DOHH2 (cell line): ENCODE data around the gene WDFY3.

Experiments
- H3F3A ChIP-seq: fragments of 200-600 bp; sonication (generic), shearing (Covaris generic); 2 replicates; pipeline ENCODE4 v1.6.0; 2016; ENCODE audit warnings: antibody characterized with exemption, mild to moderate bottlenecking; ENCODE audit not compliant: control insufficient read depth, insufficient read depth
- H3K27ac ChIP-seq: fragments of 200-600 bp; sonication (generic); 2 replicates; pipeline ENCODE4 v1.5.1; 2014; ENCODE audit warnings: low read depth, mild to moderate bottlenecking, low read length, moderate library complexity
- H3K27me3 ChIP-seq: fragments of 200-600 bp; sonication (generic); 2 replicates; pipeline ENCODE4 v1.6.1; 2014; ENCODE audit warnings: mild to moderate bottlenecking, low read length, mixed read lengths; ENCODE audit not compliant: control insufficient read depth
- H3K36me3 ChIP-seq: fragments of 200-600 bp; sonication (generic); 2 replicates; pipeline ENCODE4 v1.6.1; 2014; ENCODE audit warnings: mild to moderate bottlenecking, low read length, moderate library complexity, mixed read lengths; ENCODE audit not compliant: control insufficient read depth
- H3K4me1 ChIP-seq: fragments of 200-600 bp; sonication (generic); 2 replicates; pipeline ENCODE4 v1.6.1; 2014; ENCODE audit warnings: mild to moderate bottlenecking, low read length, mixed read lengths; ENCODE audit not compliant: control insufficient read depth
- H3K4me2 ChIP-seq: fragments of 200-600 bp; sonication (generic); 2 replicates; pipeline ENCODE4 v1.6.0; 2014; ENCODE audit warnings: mild to moderate bottlenecking, low read length, moderate library complexity
- H3K4me3 ChIP-seq: fragments of 200-600 bp; sonication (generic); 2 replicates; pipeline ENCODE4 v1.5.1; 2014; ENCODE audit warnings: mild to moderate bottlenecking, low read length, mixed read lengths
- H3K79me2 ChIP-seq: fragments of 200-600 bp; sonication (generic); 2 replicates; pipeline ENCODE4 v1.6.1; 2014; ENCODE audit warnings: mild to moderate bottlenecking, low read length, mixed read lengths; ENCODE audit not compliant: control insufficient read depth
- H3K9me2 ChIP-seq: fragments of 200-600 bp; sonication (generic); replicated peaks from 2 replicates; pipeline ENCODE4 v1.6.1; 2014; ENCODE audit warnings: mild to moderate bottlenecking, low read length, mixed read lengths; ENCODE audit not compliant: control insufficient read depth
- H3K9me3 ChIP-seq: fragments of 200-600 bp; sonication (generic); 2 replicates; pipeline ENCODE4 v1.6.1; 2014; ENCODE audit warnings: antibody characterized with exemption, low read length, mixed read lengths; ENCODE audit not compliant: control insufficient read depth, insufficient read depth
- H4K20me1 ChIP-seq: fragments of 200-600 bp; sonication (generic); 2 replicates; pipeline ENCODE4 v1.6.0; 2014; ENCODE audit warnings: low read depth, mild to moderate bottlenecking, antibody characterized with exemption, low read length, moderate library complexity; ENCODE audit not compliant: control insufficient read depth, insufficient read depth
- EZH2phosphoT487 ChIP-seq: fragments of 200-600 bp; sonication (generic); IDR thresholded peaks from 2 replicates; pipeline ENCODE4 v1.6.1; 2017; ENCODE audit warnings: borderline replicate concordance, mild to moderate bottlenecking, antibody characterized with exemption, low read length, moderate library complexity, mixed read lengths
- TF ChIP-seq, protein P1 (sequence below): fragments of 200-600 bp; sonication (generic); IDR thresholded peaks from one replicate; pipeline ENCODE4 v1.5.1; 2014; ENCODE audit warnings: antibody characterized with exemption, mild to moderate bottlenecking, low read depth, low read length; ENCODE audit not compliant: poor library complexity, severe bottlenecking

WDFY3 gene

DNA sequence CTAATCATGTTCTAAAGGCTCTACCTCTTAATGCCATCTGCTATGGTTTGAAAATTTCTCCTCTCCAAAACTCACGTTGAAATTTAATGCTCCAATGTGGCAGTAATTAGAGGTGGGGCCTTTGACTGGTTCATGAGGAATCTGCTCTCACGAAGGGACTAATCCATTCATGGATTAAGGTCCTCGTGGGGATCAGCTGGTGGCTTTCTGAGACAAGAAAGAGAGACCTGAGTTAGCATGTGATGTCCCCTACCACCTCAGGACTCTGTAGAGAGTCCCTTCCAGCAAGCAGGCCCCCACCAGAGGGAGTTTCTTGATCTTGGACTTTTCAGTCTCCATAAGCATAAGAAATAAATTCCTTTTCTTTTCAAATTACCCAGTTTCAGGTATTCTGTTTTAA lies 65.3 kb downstream of the WDFY3 start:
- Histone ChIP-seq H3K79me2 (no peaks in the 10 kb centered on the region), H3K27ac (no peak overlapping the region)

DNA sequence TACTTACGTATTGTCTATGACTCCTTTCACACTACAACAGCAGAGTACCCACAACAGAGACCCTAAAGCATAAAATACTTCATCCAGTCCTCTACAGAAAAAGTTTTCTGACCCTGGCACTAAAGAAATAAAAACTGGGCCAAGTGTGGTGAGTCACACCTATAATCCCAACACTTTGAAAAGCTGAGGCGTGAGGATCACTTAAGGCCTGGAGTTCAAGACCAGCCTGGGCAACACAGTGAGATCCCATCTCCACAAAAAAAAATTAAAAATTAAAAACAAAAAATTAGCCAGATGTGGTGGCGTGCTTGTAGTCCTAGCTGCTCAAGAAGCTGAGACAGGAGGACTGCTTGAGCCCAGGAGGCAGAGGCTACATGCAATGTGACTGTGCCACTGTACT lies 66.9 kb downstream of the WDFY3 start:
- Histone ChIP-seq H3F3A (no peaks in the 10 kb centered on the region), H3K4me3 (no peak overlapping the region), H3K9me2 (no peaks in the 10 kb centered on the region), H4K20me1 (no peaks in the 10 kb centered on the region), H3K4me2 (no peak overlapping the region), H3K9me3 (no peaks in the 10 kb centered on the region), H3K36me3 (no peaks in the 10 kb centered on the region), H3K79me2 (no peaks in the 10 kb centered on the region), H3K27me3 (no peaks in the 10 kb centered on the region), H3K27ac (no peak overlapping the region), H3K4me1 (no peaks in the 10 kb centered on the region)
- TF ChIP-seq, protein P1, sequence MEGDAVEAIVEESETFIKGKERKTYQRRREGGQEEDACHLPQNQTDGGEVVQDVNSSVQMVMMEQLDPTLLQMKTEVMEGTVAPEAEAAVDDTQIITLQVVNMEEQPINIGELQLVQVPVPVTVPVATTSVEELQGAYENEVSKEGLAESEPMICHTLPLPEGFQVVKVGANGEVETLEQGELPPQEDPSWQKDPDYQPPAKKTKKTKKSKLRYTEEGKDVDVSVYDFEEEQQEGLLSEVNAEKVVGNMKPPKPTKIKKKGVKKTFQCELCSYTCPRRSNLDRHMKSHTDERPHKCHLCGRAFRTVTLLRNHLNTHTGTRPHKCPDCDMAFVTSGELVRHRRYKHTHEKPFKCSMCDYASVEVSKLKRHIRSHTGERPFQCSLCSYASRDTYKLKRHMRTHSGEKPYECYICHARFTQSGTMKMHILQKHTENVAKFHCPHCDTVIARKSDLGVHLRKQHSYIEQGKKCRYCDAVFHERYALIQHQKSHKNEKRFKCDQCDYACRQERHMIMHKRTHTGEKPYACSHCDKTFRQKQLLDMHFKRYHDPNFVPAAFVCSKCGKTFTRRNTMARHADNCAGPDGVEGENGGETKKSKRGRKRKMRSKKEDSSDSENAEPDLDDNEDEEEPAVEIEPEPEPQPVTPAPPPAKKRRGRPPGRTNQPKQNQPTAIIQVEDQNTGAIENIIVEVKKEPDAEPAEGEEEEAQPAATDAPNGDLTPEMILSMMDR: no peak
- no peak for TF ChIP-seq EZH2phosphoT487

More for the DNA sequence above, 65.3 kb downstream of the WDFY3 start:
- no peak overlapping the region for H3K4me2 ChIP-seq
- no peaks in the 10 kb centered on the region for H3K36me3 ChIP-seq
- no peaks in the 10 kb centered on the region for H3K9me2 ChIP-seq
- H4K20me1 ChIP-seq: no peaks in the 10 kb centered on the region
- H3K9me3 ChIP-seq: no peaks in the 10 kb centered on the region
- TF ChIP-seq, protein P1: no peak
- no peak for TF ChIP-seq EZH2phosphoT487
- H3K4me1 ChIP-seq: no peaks in the 10 kb centered on the region
- H3K27me3 ChIP-seq: no peaks in the 10 kb centered on the region
- H3K4me3 ChIP-seq: no peak overlapping the region
- H3F3A ChIP-seq: no peaks in the 10 kb centered on the region

DNA sequence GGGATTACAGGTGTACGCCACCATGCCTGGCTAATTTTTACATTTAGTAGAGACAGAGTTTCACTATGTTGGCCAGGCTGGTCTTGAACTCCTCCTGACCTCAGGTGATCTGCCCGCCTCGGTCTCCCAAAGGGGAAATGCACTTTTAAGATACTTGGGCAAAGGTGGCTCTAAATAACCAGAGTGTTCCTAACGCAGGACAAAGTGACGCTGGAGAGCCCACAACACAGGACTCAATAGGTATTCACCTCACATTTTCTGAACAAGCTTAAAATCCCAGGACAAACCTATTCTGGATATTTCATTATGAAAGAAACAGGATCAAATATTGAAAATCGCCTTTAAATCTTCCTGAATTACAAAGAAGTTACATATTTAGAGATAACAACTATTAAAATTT lies 69.0 kb downstream of the WDFY3 start:
- Histone ChIP-seq H3K4me1 (no peaks in the 10 kb centered on the region), H3K27ac (no peak overlapping the region), H3K4me2 (no peak overlapping the region), H3K36me3 (no peaks in the 10 kb centered on the region), H3K4me3 (no peak overlapping the region), H3K27me3 (no peaks in the 10 kb centered on the region), H3F3A (no peaks in the 10 kb centered on the region), H3K9me3 (no peaks in the 10 kb centered on the region), H3K9me2 (no peaks in the 10 kb centered on the region), H3K79me2 (no peaks in the 10 kb centered on the region), H4K20me1 (no peaks in the 10 kb centered on the region)
- TF ChIP-seq EZH2phosphoT487: no peak
- TF ChIP-seq, protein P1: no peak

DNA sequence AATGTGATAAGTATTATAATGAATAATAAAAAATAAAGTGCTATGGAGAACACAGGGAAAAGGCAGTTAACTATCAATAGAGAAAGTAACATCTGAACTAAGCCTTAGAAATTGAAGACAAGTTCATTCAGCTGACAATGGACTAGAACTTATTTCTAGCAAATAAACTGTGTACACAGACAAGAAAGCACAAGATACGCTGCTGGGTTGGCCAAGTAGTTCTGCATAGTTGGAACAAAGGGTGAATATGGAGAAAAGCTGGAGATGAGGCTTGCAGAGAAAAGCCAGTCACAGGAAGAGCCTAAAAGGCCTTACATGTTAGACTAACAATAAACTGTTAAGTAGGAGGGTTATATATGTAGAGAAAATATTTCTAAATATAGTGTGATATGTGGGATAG lies 71.2 kb downstream of the WDFY3 start:
- Histone ChIP-seq H3K79me2 (no peaks in the 10 kb centered on the region), H4K20me1 (no peaks in the 10 kb centered on the region), H3K4me1 (no peaks in the 10 kb centered on the region), H3K9me2 (no peaks in the 10 kb centered on the region), H3K36me3 (no peaks in the 10 kb centered on the region), H3F3A (no peaks in the 10 kb centered on the region), H3K4me3 (no peak overlapping the region), H3K27me3 (no peaks in the 10 kb centered on the region), H3K27ac (no peak overlapping the region), H3K9me3 (no peaks in the 10 kb centered on the region), H3K4me2 (no peak overlapping the region)
- TF ChIP-seq, protein P1: no peak
- TF ChIP-seq EZH2phosphoT487: no peak
